Measurements from ENCODE around the gene SEC61A1.

Gene SEC61A1

GRCh38 chr3:128060473-128061381 is 8.5 kb downstream of the SEC61A1 start:
- peak; percentile 86 for DNase-seq (ENCODE audit: low spot score)

GRCh38 chr3:128062033-128062745 is 10.0 kb downstream of the SEC61A1 start:
- DNase-seq (ENCODE audit: low spot score): no peak

GRCh38 chr3:128063865-128064264 is 11.6 kb downstream of the SEC61A1 start:
- no peak for DNase-seq (ENCODE audit: low spot score)

GRCh38 chr3:128064962-128065361 is 12.7 kb downstream of the SEC61A1 start:
- no peak for DNase-seq (ENCODE audit: low spot score)

GRCh38 chr3:128066114-128066513 is 13.9 kb downstream of the SEC61A1 start:
- no peak for DNase-seq (ENCODE audit: low spot score)

- DNase-seq (ENCODE audit: low spot score): no peak
Measured at GRCh38 chr3:128066676-128067075, 14.4 kb downstream of the SEC61A1 start.

- DNase-seq (ENCODE audit: low spot score): no peak
Measured at GRCh38 chr3:128067489-128067888, 15.3 kb downstream of the SEC61A1 start.

GRCh38 chr3:128068156-128068620 is 16.0 kb downstream of the SEC61A1 start:
- DNase-seq (ENCODE audit: low spot score): peak; percentile 41

- no peak for DNase-seq (ENCODE audit: low spot score)
Measured at GRCh38 chr3:128069271-128069670, 17.0 kb downstream of the SEC61A1 start.

- no peak for DNase-seq (ENCODE audit: low spot score)
Measured at GRCh38 chr3:128070898-128071591, 18.8 kb downstream of the SEC61A1 start.

GRCh38 chr3:128071771-128072453 is 19.7 kb downstream of the SEC61A1 start:
- no peak for DNase-seq (ENCODE audit: low spot score)

GRCh38 chr3:128072454-128073184 is 20.4 kb downstream of the SEC61A1 start:
- no peak for DNase-seq (ENCODE audit: low spot score)

- no peak for DNase-seq (ENCODE audit: low spot score)
Measured at GRCh38 chr3:128073185-128073725, 21.0 kb downstream of the SEC61A1 start.

GRCh38 chr3:128073807-128074206 is 21.6 kb downstream of the SEC61A1 start:
- no peak for DNase-seq (ENCODE audit: low spot score)

GRCh38 chr3:128074851-128075521 is 22.7 kb downstream of the SEC61A1 start:
- no peak for DNase-seq (ENCODE audit: low spot score)

GRCh38 chr3:128075522-128076482 is 23.6 kb downstream of the SEC61A1 start:
- peak; percentile 88 for DNase-seq (ENCODE audit: low spot score)

GRCh38 chr3:128076483-128077201 is 24.4 kb downstream of the SEC61A1 start:
- no peak for DNase-seq (ENCODE audit: low spot score)

GRCh38 chr3:128077202-128077624 is 25.0 kb downstream of the SEC61A1 start:
- DNase-seq (ENCODE audit: low spot score): no peak
